ENCODE measurements around the gene PRKCA. TPM values are rescaled to one million over a fixed set of nuclear protein-coding genes. Genes with fewer than 3 reads are reported as not detected.

PRKCA gene
- total RNA-seq, 1 donor from 2014 or later, result 6.7 TPM

GRCh38 chr17:66412857-66413558, 110.6 kb downstream of the PRKCA start:
- DNase-seq (ENCODE audit: low read depth), result no peak
- H3K4me3 ChIP-seq (ENCODE audit: low read depth, low read length), result no peak overlapping the region
- TF ChIP-seq, protein P1, sequence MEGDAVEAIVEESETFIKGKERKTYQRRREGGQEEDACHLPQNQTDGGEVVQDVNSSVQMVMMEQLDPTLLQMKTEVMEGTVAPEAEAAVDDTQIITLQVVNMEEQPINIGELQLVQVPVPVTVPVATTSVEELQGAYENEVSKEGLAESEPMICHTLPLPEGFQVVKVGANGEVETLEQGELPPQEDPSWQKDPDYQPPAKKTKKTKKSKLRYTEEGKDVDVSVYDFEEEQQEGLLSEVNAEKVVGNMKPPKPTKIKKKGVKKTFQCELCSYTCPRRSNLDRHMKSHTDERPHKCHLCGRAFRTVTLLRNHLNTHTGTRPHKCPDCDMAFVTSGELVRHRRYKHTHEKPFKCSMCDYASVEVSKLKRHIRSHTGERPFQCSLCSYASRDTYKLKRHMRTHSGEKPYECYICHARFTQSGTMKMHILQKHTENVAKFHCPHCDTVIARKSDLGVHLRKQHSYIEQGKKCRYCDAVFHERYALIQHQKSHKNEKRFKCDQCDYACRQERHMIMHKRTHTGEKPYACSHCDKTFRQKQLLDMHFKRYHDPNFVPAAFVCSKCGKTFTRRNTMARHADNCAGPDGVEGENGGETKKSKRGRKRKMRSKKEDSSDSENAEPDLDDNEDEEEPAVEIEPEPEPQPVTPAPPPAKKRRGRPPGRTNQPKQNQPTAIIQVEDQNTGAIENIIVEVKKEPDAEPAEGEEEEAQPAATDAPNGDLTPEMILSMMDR (conservative IDR thresholded peaks at IDR 0.05; ENCODE audit: low read depth, low read length), result no peak

- TF ChIP-seq, protein P1 (conservative IDR thresholded peaks at IDR 0.05; ENCODE audit: low read depth, low read length), result no peak
- no peak overlapping the region for H3K4me3 ChIP-seq (ENCODE audit: low read depth, low read length)
- DNase-seq (ENCODE audit: low read depth), result no peak
Measured at GRCh38 chr17:66413559-66414520, 111.4 kb downstream of the PRKCA start.

DNA sequence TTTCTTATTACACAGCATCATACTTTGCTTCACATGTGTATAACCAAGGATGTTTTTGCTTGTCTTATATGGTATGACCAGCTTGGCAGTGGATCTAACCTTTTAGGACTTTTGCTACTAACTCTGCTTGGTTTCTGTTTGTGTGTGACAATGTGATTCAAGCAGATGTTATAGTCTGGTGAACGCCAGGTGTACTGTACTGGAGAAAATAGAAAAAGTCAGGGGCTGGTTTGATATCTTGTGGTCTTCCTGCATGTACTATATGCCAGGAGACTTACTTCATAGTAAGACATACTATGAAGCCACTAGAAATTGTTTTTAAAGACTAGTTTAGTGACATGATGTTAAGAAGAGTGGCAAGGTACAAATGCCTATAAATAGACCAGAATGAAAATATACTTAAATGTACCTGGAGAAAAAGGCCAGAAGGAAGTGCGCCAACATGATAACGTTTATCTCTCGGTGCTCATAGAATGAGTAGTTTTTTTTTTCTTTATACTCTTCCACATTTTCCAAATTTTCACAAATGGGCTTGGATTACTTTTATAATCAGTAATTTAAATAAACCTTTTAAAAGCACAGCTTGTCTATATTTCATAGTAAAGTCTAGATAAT, 112.3 kb downstream of the PRKCA start:
- no peak overlapping the region for H3K4me3 ChIP-seq (ENCODE audit: low read depth, low read length)
- TF ChIP-seq, protein P1 (conservative IDR thresholded peaks at IDR 0.05; ENCODE audit: low read depth, low read length), result no peak
- no peak for DNase-seq (ENCODE audit: low read depth)

DNA sequence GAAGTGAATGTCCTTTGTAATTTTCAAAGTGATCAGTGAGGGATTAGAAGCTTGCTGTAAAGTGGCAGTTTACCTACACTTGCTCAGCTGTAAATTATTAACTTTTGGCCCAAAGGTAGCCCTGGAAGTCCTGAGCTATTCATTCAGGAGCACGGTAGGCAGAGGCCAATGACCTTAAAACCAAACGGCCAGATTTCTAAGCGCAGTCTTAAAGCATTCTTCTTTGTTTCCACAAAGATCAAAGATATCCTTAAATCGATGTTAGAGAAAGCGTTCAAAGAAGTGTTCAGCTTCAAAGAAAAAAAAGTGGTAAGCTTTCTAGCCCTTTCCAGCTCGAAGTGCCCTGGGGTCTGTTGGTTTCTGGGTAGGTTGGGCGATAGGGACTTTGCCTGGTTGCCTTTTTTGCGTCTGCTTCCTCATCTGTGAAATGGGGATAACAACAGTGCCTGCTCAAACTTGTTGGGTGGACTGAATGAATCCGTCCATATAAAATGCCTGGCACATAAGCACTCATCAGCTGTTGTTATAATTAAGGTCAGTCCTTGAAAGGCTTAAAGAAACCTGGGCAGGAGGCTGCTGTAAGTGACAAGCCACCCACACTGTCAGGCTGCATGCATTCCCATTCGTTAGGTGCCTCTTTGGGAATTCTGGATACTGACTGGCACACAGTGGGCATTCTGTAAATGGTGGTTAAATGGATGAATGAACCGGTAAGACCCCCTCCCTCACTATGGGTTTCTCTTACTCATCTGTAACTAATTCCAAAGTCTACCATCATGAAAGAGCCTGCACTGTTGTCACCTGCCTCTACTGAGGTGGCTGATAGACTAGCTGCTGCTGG, 113.2 kb downstream of the PRKCA start:
- TF ChIP-seq, protein P1 (conservative IDR thresholded peaks at IDR 0.05; ENCODE audit: low read depth, low read length), result no peak
- H3K4me3 ChIP-seq (ENCODE audit: low read depth, low read length), result peak overlapping the region; percentile 34
- DNase-seq (ENCODE audit: low read depth), result peak; percentile 60

DNA sequence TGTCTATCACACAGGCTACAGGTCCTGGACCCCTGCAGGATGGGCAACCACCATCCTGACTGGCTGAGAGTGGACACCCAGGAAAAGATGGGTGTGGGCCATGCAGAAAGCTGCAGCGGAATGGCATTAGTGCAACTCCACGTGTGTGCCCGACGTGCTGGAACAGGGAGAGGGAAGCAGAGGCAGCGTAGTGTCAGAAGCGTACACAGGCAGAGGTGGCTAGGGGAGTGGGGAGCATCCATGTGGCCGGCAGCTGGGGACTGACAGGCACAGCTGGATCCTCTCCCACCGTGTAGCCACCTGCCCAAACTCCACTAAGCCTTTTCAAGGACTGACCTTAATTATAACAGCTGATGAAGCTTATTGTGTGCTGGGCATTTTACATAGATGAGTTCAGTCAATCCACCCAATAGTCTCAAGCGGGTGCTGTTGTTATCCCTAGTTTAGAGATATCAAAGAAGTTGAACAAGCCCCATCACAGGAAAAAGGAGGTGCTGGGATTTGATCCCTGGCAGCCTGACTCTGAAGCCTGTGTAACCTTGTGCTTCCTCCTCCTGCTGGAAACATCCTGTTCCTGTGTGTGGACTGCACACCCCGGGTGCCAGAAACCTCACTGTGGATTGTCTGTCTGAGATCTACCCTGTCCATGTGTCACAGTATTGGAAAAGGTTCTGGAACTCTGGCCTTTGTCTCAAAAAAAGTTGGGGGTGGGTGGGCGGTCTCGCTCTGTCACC, 114.0 kb downstream of the PRKCA start:
- no peak overlapping the region for H3K4me3 ChIP-seq (ENCODE audit: low read depth, low read length)
- TF ChIP-seq, protein P1 (conservative IDR thresholded peaks at IDR 0.05; ENCODE audit: low read depth, low read length), result no peak

More for the DNA sequence above, 114.0 kb downstream of the PRKCA start:
- no peak for DNase-seq (ENCODE audit: low read depth)
